GM23338 (cell line): Measurements from ENCODE around the gene SSTR5. TPM values are rescaled to one million over a fixed set of nuclear protein-coding genes. Genes with fewer than 3 reads are reported as not detected.

ENCODE experiments used
- ATAC-seq: fragments of 200-7000 bp; cut with Tn5 transposase; 3 replicates; pipeline ENCODE4 v1.9.1; 2020
- DNase-seq: peaks from one replicate; pipeline ENCODE4 v3.0.0-alpha.2; 2015; ENCODE audit warnings: low spot score
- H2AFZ ChIP-seq: fragments of 200-600 bp; sonication (generic); 2 replicates; pipeline ENCODE4 v1.8.0; 2016; ENCODE audit warnings: antibody characterized with exemption, mild to moderate bottlenecking, moderate library complexity
- H3F3A ChIP-seq: fragments of 200-600 bp; sonication (generic); replicated peaks from 2 replicates; pipeline ENCODE4 v1.8.0; 2017; ENCODE audit warnings: antibody characterized with exemption, mixed run types, low read depth
- H3K27ac ChIP-seq: fragments of 200-600 bp; sonication (generic); 2 replicates; pipeline ENCODE4 v1.6.1; 2016; ENCODE audit warnings: low read depth
- H3K27me3 ChIP-seq: fragments of 200-600 bp; sonication (generic); 2 replicates; pipeline ENCODE4 v1.8.0; 2016; ENCODE audit warnings: mild to moderate bottlenecking, mixed run types, moderate library complexity; ENCODE audit not compliant: insufficient read depth
- H3K36me3 ChIP-seq: fragments of 200-600 bp; sonication (generic); 2 replicates; pipeline ENCODE4 v1.8.0; 2016; ENCODE audit warnings: mild to moderate bottlenecking; ENCODE audit not compliant: insufficient read depth
- H3K4me1 ChIP-seq: fragments of 200-600 bp; sonication (generic); 2 replicates; pipeline ENCODE4 v1.8.0; 2016; ENCODE audit warnings: mild to moderate bottlenecking, moderate library complexity; ENCODE audit not compliant: insufficient read depth
- H3K4me2 ChIP-seq: fragments of 200-600 bp; sonication (generic); 2 replicates; pipeline ENCODE4 v1.7.1; 2017; ENCODE audit warnings: mixed run types
- H3K4me3 ChIP-seq: fragments of 200-600 bp; sonication (generic); 2 replicates; pipeline ENCODE4 v1.6.1; 2016; ENCODE audit warnings: mixed run types
- H3K79me2 ChIP-seq: fragments of 200-600 bp; sonication (generic); replicated peaks from 2 replicates; pipeline ENCODE4 v1.8.0; 2017; ENCODE audit warnings: mild to moderate bottlenecking; ENCODE audit not compliant: insufficient read depth
- H3K9me2 ChIP-seq: fragments of 200-600 bp; sonication (generic); 2 replicates; pipeline ENCODE4 v1.8.0; 2017; ENCODE audit not compliant: insufficient read depth
- H4K20me1 ChIP-seq: fragments of 200-600 bp; sonication (generic); replicated peaks from 2 replicates; pipeline ENCODE4 v1.8.0; 2017; ENCODE audit warnings: mild to moderate bottlenecking; ENCODE audit not compliant: insufficient read depth
- H3K27ac Mint-ChIP-seq: 2 replicates; pipeline ENCODE4 v1.8.0; 2020; ENCODE audit warnings: inconsistent platforms, mild to moderate bottlenecking, moderate library complexity, mixed read lengths
- H3K27me3 Mint-ChIP-seq: 3 replicates; pipeline ENCODE4 v1.8.0; 2022; ENCODE audit warnings: low read depth, mild to moderate bottlenecking, moderate library complexity, mixed read lengths, inconsistent platforms; ENCODE audit not compliant: insufficient read depth, poor library complexity
- H3K36me3 Mint-ChIP-seq: 3 replicates; pipeline ENCODE4 v1.8.0; 2021; ENCODE audit warnings: low read depth, mild to moderate bottlenecking, inconsistent platforms, moderate library complexity, mixed read lengths
- H3K4me1 Mint-ChIP-seq: 3 replicates; pipeline ENCODE4 v1.8.0; 2020; ENCODE audit warnings: mild to moderate bottlenecking, inconsistent platforms, mixed read lengths
- H3K4me3 Mint-ChIP-seq: 3 replicates; pipeline ENCODE4 v1.8.0; 2021; ENCODE audit warnings: moderate library complexity, mild to moderate bottlenecking, inconsistent platforms, mixed read lengths
- H3K9me3 Mint-ChIP-seq: 3 replicates; pipeline ENCODE4 v1.8.0; 2020; ENCODE audit warnings: moderate library complexity, mild to moderate bottlenecking, inconsistent platforms, mixed read lengths
- CREB1 ChIP-seq: fragments of 250-450 bp; sonication (Bioruptor Pico); IDR thresholded peaks from 2 replicates; pipeline ENCODE4 v1.5.0; 2020; ENCODE audit warnings: low read depth, mild to moderate bottlenecking, moderate library complexity
- EZH2 ChIP-seq: fragments of 200-600 bp; sonication (generic); IDR thresholded peaks from one replicate; pipeline ENCODE4 v1.8.0; 2017; ENCODE audit warnings: antibody characterized with exemption, mild to moderate bottlenecking, low read depth; ENCODE audit not compliant: unreplicated experiment
- EZH2phosphoT487 ChIP-seq: fragments of 200-600 bp; sonication (generic); IDR thresholded peaks from one replicate; pipeline ENCODE4 v1.8.1; 2018; ENCODE audit warnings: antibody characterized with exemption; ENCODE audit not compliant: unreplicated experiment
- JUNB ChIP-seq: IDR thresholded peaks from one replicate; pipeline ENCODE4 v1.6.1; 2016; ENCODE audit warnings: antibody characterized with exemption; ENCODE audit not compliant: unreplicated experiment
- NANOG ChIP-seq: IDR thresholded peaks from 2 replicates; pipeline ENCODE4 v1.6.1; 2016; ENCODE audit warnings: antibody characterized with exemption, borderline replicate concordance
- POLR2AphosphoS5 ChIP-seq: IDR thresholded peaks from 2 replicates; pipeline ENCODE4 v1.6.1; 2016; ENCODE audit warnings: antibody characterized with exemption, low read depth
- STAT1 ChIP-seq: IDR thresholded peaks from one replicate; pipeline ENCODE4 v1.6.1; 2016; ENCODE audit warnings: antibody characterized with exemption; ENCODE audit not compliant: unreplicated experiment
- ZNF114 ChIP-seq: fragments of 250-450 bp; sonication (Bioruptor Pico); IDR thresholded peaks from 2 replicates; pipeline ENCODE4 v1.5.0; 2020; ENCODE audit warnings: mild to moderate bottlenecking, moderate library complexity
- ZNF331 ChIP-seq: fragments of 250-450 bp; sonication (Bioruptor Pico); IDR thresholded peaks from 2 replicates; pipeline ENCODE4 v1.5.0; 2020; ENCODE audit warnings: low read depth, mild to moderate bottlenecking, moderate library complexity
- polyA plus RNA-seq: library from polyadenylated mRNA; unstranded; fragments of >200 nt; fragmentation: Nextera tagmentation; extraction: Ambion mirVana; gene quantifications from 2 replicates; pipeline ENCODE4 v1.2.1, GENCODE V29; 2016
- total RNA-seq: library from RNA; depleted of rRNA; stranded (reverse); fragments of >200 nt; shearing (Covaris generic); gene quantifications from 2 replicates; pipeline ENCODE4 v1.2.3, GENCODE V29; 2014
- TF ChIP-seq, protein P1 (sequence below), 2 experiments: fragments of 200-600 bp in 1 of 2; sonication (generic) in 1 of 2; conservative IDR thresholded peaks; 2 replicates each; pipeline versions ENCODE4 v1.5.1 to v1.6.1; 2016 to 2017; ENCODE audit warnings: antibody characterized with exemption in 2 of 2, low read depth in 2 of 2, mild to moderate bottlenecking in 2 of 2, moderate library complexity in 1 of 2
- TF ChIP-seq, protein P2 (sequence below): IDR thresholded peaks from one replicate; pipeline ENCODE4 v1.6.1; 2018; ENCODE audit warnings: antibody characterized with exemption; ENCODE audit not compliant: unreplicated experiment
- TF ChIP-seq, protein P3 (sequence below): fragments of 250-450 bp; sonication (Bioruptor Pico); IDR thresholded peaks from 2 replicates; pipeline ENCODE4 v1.5.0; 2020; ENCODE audit warnings: mild to moderate bottlenecking, moderate library complexity
- TF ChIP-seq, protein P4 (sequence below): IDR thresholded peaks from 2 replicates; pipeline ENCODE4 v1.6.1; 2016; ENCODE audit warnings: antibody characterized with exemption

Gene SSTR5
- total and polyA plus RNA-seq, 2 experiments from 2014 or later: 0.60 to 1.0 TPM

DNA sequence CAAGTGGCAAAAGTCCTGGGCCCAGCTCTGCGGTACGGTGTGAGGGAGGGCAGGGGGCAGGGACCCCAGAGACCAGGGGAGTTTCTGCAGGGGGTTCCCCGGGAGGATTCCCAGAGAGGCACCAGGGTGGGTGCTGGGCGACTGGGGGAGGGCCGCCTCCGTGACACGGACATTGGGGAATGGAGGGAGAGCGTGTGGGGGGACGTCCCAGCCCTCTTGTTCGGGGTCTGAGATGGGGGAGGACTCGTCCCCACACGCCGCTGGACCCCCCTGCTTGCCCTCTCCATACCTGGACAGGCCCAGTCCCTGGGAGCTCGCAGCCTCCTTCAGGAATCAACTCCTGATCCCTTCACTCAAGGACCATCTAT, 49.8 kb downstream of the SSTR5 start:
- H3K4me3 Mint-ChIP-seq: no peak overlapping the region
- H3K79me2 ChIP-seq: no peaks in the 10 kb centered on the region
- H3K9me3 Mint-ChIP-seq: no peaks in the 10 kb centered on the region

More for the DNA sequence above, 49.8 kb downstream of the SSTR5 start:
- no peaks in the 10 kb centered on the region for H3K4me1 ChIP-seq
- no peak for TF ChIP-seq EZH2phosphoT487
- no peak for TF ChIP-seq ZNF114 (CRISPR knock-in tag)
- TF ChIP-seq, protein P1, sequence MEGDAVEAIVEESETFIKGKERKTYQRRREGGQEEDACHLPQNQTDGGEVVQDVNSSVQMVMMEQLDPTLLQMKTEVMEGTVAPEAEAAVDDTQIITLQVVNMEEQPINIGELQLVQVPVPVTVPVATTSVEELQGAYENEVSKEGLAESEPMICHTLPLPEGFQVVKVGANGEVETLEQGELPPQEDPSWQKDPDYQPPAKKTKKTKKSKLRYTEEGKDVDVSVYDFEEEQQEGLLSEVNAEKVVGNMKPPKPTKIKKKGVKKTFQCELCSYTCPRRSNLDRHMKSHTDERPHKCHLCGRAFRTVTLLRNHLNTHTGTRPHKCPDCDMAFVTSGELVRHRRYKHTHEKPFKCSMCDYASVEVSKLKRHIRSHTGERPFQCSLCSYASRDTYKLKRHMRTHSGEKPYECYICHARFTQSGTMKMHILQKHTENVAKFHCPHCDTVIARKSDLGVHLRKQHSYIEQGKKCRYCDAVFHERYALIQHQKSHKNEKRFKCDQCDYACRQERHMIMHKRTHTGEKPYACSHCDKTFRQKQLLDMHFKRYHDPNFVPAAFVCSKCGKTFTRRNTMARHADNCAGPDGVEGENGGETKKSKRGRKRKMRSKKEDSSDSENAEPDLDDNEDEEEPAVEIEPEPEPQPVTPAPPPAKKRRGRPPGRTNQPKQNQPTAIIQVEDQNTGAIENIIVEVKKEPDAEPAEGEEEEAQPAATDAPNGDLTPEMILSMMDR (conservative IDR thresholded peaks at IDR 0.05; ENCODE audit: low read depth in 2 of 2): no peak
- no peak for TF ChIP-seq ZNF331 (CRISPR knock-in tag)
- TF ChIP-seq, protein P2, sequence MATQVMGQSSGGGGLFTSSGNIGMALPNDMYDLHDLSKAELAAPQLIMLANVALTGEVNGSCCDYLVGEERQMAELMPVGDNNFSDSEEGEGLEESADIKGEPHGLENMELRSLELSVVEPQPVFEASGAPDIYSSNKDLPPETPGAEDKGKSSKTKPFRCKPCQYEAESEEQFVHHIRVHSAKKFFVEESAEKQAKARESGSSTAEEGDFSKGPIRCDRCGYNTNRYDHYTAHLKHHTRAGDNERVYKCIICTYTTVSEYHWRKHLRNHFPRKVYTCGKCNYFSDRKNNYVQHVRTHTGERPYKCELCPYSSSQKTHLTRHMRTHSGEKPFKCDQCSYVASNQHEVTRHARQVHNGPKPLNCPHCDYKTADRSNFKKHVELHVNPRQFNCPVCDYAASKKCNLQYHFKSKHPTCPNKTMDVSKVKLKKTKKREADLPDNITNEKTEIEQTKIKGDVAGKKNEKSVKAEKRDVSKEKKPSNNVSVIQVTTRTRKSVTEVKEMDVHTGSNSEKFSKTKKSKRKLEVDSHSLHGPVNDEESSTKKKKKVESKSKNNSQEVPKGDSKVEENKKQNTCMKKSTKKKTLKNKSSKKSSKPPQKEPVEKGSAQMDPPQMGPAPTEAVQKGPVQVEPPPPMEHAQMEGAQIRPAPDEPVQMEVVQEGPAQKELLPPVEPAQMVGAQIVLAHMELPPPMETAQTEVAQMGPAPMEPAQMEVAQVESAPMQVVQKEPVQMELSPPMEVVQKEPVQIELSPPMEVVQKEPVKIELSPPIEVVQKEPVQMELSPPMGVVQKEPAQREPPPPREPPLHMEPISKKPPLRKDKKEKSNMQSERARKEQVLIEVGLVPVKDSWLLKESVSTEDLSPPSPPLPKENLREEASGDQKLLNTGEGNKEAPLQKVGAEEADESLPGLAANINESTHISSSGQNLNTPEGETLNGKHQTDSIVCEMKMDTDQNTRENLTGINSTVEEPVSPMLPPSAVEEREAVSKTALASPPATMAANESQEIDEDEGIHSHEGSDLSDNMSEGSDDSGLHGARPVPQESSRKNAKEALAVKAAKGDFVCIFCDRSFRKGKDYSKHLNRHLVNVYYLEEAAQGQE: no peak
- TF ChIP-seq, protein P3, sequence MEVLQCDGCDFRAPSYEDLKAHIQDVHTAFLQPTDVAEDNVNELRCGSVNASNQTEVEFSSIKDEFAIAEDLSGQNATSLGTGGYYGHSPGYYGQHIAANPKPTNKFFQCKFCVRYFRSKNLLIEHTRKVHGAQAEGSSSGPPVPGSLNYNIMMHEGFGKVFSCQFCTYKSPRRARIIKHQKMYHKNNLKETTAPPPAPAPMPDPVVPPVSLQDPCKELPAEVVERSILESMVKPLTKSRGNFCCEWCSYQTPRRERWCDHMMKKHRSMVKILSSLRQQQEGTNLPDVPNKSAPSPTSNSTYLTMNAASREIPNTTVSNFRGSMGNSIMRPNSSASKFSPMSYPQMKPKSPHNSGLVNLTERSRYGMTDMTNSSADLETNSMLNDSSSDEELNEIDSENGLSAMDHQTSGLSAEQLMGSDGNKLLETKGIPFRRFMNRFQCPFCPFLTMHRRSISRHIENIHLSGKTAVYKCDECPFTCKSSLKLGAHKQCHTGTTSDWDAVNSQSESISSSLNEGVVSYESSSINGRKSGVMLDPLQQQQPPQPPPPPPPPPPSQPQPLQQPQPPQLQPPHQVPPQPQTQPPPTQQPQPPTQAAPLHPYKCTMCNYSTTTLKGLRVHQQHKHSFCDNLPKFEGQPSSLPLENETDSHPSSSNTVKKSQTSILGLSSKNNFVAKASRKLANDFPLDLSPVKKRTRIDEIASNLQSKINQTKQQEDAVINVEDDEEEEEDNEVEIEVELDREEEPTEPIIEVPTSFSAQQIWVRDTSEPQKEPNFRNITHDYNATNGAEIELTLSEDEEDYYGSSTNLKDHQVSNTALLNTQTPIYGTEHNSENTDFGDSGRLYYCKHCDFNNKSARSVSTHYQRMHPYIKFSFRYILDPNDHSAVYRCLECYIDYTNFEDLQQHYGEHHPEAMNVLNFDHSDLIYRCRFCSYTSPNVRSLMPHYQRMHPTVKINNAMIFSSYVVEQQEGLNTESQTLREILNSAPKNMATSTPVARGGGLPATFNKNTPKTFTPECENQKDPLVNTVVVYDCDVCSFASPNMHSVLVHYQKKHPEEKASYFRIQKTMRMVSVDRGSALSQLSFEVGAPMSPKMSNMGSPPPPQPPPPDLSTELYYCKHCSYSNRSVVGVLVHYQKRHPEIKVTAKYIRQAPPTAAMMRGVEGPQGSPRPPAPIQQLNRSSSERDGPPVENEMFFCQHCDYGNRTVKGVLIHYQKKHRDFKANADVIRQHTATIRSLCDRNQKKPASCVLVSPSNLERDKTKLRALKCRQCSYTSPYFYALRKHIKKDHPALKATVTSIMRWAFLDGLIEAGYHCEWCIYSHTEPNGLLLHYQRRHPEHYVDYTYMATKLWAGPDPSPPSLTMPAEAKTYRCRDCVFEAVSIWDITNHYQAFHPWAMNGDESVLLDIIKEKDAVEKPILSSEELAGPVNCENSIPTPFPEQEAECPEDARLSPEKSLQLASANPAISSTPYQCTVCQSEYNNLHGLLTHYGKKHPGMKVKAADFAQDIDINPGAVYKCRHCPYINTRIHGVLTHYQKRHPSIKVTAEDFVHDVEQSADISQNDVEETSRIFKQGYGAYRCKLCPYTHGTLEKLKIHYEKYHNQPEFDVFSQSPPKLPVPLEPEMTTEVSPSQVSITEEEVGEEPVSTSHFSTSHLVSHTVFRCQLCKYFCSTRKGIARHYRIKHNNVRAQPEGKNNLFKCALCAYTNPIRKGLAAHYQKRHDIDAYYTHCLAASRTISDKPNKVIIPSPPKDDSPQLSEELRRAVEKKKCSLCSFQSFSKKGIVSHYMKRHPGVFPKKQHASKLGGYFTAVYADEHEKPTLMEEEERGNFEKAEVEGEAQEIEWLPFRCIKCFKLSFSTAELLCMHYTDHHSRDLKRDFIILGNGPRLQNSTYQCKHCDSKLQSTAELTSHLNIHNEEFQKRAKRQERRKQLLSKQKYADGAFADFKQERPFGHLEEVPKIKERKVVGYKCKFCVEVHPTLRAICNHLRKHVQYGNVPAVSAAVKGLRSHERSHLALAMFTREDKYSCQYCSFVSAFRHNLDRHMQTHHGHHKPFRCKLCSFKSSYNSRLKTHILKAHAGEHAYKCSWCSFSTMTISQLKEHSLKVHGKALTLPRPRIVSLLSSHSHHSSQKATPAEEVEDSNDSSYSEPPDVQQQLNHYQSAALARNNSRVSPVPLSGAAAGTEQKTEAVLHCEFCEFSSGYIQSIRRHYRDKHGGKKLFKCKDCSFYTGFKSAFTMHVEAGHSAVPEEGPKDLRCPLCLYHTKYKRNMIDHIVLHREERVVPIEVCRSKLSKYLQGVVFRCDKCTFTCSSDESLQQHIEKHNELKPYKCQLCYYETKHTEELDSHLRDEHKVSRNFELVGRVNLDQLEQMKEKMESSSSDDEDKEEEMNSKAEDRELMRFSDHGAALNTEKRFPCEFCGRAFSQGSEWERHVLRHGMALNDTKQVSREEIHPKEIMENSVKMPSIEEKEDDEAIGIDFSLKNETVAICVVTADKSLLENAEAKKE (CRISPR knock-in tag): no peak
- no peak for TF ChIP-seq NANOG
- TF ChIP-seq STAT1: no peak
- no peak for TF ChIP-seq JUNB
- no peak for TF ChIP-seq EZH2
- no peak for TF ChIP-seq CREB1 (CRISPR knock-in tag)
- no peak for TF ChIP-seq POLR2AphosphoS5
- TF ChIP-seq, protein P4, sequence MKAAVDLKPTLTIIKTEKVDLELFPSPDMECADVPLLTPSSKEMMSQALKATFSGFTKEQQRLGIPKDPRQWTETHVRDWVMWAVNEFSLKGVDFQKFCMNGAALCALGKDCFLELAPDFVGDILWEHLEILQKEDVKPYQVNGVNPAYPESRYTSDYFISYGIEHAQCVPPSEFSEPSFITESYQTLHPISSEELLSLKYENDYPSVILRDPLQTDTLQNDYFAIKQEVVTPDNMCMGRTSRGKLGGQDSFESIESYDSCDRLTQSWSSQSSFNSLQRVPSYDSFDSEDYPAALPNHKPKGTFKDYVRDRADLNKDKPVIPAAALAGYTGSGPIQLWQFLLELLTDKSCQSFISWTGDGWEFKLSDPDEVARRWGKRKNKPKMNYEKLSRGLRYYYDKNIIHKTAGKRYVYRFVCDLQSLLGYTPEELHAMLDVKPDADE: no peak
- no peaks in the 10 kb centered on the region for H3F3A ChIP-seq
- no peak overlapping the region for H3K4me3 ChIP-seq
- no peak overlapping the region for H3K27ac Mint-ChIP-seq
- no peaks in the 10 kb centered on the region for H4K20me1 ChIP-seq
- H3K27ac ChIP-seq: no peak overlapping the region
- H3K27me3 ChIP-seq: no peaks in the 10 kb centered on the region
- no peak overlapping the region for H2AFZ ChIP-seq
- no peaks in the 10 kb centered on the region for H3K36me3 Mint-ChIP-seq
- no peaks in the 10 kb centered on the region for H3K36me3 ChIP-seq
- H3K4me1 Mint-ChIP-seq: no peaks in the 10 kb centered on the region
- H3K4me2 ChIP-seq: no peak overlapping the region
- DNase-seq (no peak), ATAC-seq (no peak)
- H3K9me2 ChIP-seq: no peaks in the 10 kb centered on the region
- peaks cover 1% of the 10 kb centered on the region for H3K27me3 Mint-ChIP-seq
